ENCODE data around the gene HMGXB3. TPM values are rescaled to one million over a fixed set of nuclear protein-coding genes. Genes with fewer than 3 reads are reported as not detected.

The HMGXB3 gene
- total and polyA plus RNA-seq, 2 of the 13 experiments (the other 11 are each of a cell fraction or from before 2014, with no cell fraction given) = 18.8 to 23.8 TPM

GRCh38 chr5:150052226-150052955 lies 51.9 kb downstream of the HMGXB3 start:
- in situ Hi-C loops (cut with HindIII; ENCODE audit: extremely low pct_ligation_motif_present, low pct_unique_long_range_greater_than_20kb) (no loop called here), intact Hi-C loops (cut with micrococcal nuclease; ENCODE audit: unreplicated experiment) (no loop called here)
- peaks cover 36 to 69% of the 10 kb centered on the region in 2 experiments for H3K36me3 ChIP-seq (replicated peaks in 1 of 2; ENCODE audit: control insufficient read depth in 1 of 2, insufficient read depth in 2 of 2, low read length in 2 of 2)
- no peak overlapping the region for H2AFZ ChIP-seq (ENCODE audit: low read length)
- ChIA-PET POLR2A (interaction anchor here (2.2 kb wide), 1 partner anchor 26 kb away, joined by 6 read pairs; no protein-coding TSS in a partner anchor), CTCF (ENCODE audit: low intra/inter-chr PET ratio, low total read pairs) (no interaction called here)
- ATAC-seq (no peak), FAIRE-seq (no peak), DNase-seq (ENCODE audit: low spot score) (no peak)
- H3K4me1 ChIP-seq (ENCODE audit: insufficient read depth, low read length) = no peaks in the 10 kb centered on the region
- H3K27ac ChIP-seq (ENCODE audit: extremely low read length, insufficient read depth, low read length) = no peak overlapping the region
- no peaks in the 10 kb centered on the region for H3K27me3 ChIP-seq (ENCODE audit: control insufficient read depth in 1 of 2, insufficient read depth in 2 of 2, low read length in 2 of 2)
- H3K9ac ChIP-seq (ENCODE audit: insufficient read depth, low read depth, low read length) = no peak overlapping the region
- 97% methylated on average over 5 of the region's 6 CpGs for WGBS (ENCODE audit: low lambda C conversion rate)
- no peaks in the 10 kb centered on the region for H3K79me2 ChIP-seq (ENCODE audit: insufficient read depth, low read length)
- H3K9me3 ChIP-seq (ENCODE audit: low read length) = no peaks in the 10 kb centered on the region
- BruUV-seq (replicated peaks) = no TSS peak
- no peaks in the 10 kb centered on the region for H4K20me1 ChIP-seq (ENCODE audit: insufficient read depth, low read length)
- TF ChIP-seq ZNF563 (CRISPR knock-in tag; IDR thresholded peaks at IDR 0.05) (no peak), ATF3 (CRISPR knock-in tag; IDR thresholded peaks at IDR 0.05) (no peak), MTA3 (CRISPR knock-in tag; IDR thresholded peaks at IDR 0.05) (no peak), ZNF776 (CRISPR knock-in tag; IDR thresholded peaks at IDR 0.05) (no peak), MEF2D (CRISPR knock-in tag; IDR thresholded peaks at IDR 0.05) (no peak), ZMYM3 (CRISPR knock-in tag; IDR thresholded peaks at IDR 0.05) (no peak), ZNF280B (CRISPR knock-in tag; IDR thresholded peaks at IDR 0.05; ENCODE audit: borderline replicate concordance) (no peak), IRF2 (CRISPR knock-in tag; IDR thresholded peaks at IDR 0.05) (no peak), GFI1 (CRISPR knock-in tag; IDR thresholded peaks at IDR 0.05; ENCODE audit: borderline replicate concordance) (no peak), YY1 (IDR thresholded peaks at IDR 0.05; ENCODE audit: insufficient read depth, insufficient replicate concordance, low read depth, low read length) (no peak), SIX1 (CRISPR knock-in tag; IDR thresholded peaks at IDR 0.05; ENCODE audit: borderline replicate concordance) (no peak), HOXA3 (CRISPR knock-in tag; IDR thresholded peaks at IDR 0.05) (no peak), ZNF430 (CRISPR knock-in tag; IDR thresholded peaks at IDR 0.05) (no peak), HMG20A (CRISPR knock-in tag; IDR thresholded peaks at IDR 0.05; ENCODE audit: borderline replicate concordance) (no peak), ZNF10 (CRISPR knock-in tag; IDR thresholded peaks at IDR 0.05; ENCODE audit: borderline replicate concordance, low read depth) (no peak), MTERF4 (CRISPR knock-in tag; IDR thresholded peaks at IDR 0.05) (no peak), KMT2B (CRISPR knock-in tag; IDR thresholded peaks at IDR 0.05) (no peak), JUND (CRISPR knock-in tag; IDR thresholded peaks at IDR 0.05) (no peak), MBNL3 (CRISPR knock-in tag; conservative IDR thresholded peaks at IDR 0.05) (no peak)
- TF ChIP-seq, protein P1, sequence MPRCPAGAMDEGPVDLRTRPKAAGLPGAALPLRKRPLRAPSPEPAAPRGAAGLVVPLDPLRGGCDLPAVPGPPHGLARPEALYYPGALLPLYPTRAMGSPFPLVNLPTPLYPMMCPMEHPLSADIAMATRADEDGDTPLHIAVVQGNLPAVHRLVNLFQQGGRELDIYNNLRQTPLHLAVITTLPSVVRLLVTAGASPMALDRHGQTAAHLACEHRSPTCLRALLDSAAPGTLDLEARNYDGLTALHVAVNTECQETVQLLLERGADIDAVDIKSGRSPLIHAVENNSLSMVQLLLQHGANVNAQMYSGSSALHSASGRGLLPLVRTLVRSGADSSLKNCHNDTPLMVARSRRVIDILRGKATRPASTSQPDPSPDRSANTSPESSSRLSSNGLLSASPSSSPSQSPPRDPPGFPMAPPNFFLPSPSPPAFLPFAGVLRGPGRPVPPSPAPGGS (CRISPR knock-in tag; IDR thresholded peaks at IDR 0.05) = no peak
- no peak overlapping the region for H3K4me2 ChIP-seq (ENCODE audit: low read depth, low read length)
- no peak overlapping the region for H3K4me3 ChIP-seq (replicated peaks in 1 of 3; ENCODE audit: insufficient read depth in 1 of 3, low read depth in 2 of 3, low read length in 3 of 3)
